ENCODE measurements around the gene KCTD14.

Gene KCTD14, protein sequence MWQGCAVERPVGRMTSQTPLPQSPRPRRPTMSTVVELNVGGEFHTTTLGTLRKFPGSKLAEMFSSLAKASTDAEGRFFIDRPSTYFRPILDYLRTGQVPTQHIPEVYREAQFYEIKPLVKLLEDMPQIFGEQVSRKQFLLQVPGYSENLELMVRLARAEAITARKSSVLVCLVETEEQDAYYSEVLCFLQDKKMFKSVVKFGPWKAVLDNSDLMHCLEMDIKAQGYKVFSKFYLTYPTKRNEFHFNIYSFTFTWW

DNA sequence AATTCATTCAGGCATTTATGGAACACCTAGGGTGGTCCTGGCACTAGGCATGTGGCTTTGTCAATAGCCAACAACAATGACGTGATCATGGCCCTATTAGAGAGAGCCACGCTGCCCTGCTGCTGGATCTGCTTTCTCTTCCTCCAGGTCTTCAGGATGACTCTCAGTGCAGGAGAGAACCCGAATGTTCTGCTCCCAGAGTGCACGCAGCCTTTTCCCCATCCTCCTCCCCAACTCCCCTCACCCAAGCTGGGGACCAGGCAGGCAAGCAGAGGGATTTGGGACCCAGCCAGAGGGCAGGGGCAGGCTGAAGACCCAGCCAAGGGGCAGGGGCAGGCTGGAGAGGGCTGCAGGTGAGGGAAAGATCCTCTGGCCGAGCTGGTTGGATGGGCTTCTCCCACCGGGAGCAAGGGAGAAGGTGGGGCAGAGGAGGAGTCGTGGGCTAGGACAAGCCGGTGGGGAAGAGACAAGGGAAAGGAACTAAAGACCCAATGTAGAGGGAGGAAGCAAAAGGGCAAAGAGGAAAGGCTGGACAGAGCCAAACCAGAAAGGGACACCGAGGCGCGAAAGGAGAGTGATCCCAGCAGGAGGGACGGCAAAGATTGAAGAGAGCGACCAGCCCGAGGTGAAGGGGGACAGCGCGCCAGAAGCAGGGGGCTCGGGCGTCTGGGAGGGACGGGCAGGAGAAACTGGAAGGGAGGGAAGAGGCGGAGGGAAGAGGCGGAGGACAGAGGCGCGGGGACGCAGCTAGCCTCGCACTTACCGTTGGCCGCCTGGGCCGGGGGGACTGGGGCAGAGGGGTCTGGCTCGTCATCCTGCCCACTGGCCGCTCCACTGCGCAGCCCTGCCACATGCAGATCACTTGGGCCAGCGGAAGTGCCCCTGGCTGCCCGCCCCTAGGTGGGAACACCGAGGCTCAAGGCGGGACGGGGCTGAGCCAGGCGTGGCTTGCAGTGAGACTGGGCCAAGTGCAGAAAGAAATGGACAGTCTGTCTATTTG is at the start of gene KCTD14:
KCTD14 (minus strand) TSS at position 880 of the 1,000 bp plus-strand sequence; CDS start at position 853, 27 bp downstream.
- Histone ChIP-seq H3K9me3 (ENCODE audit: control insufficient read depth, insufficient read depth, low read length) (no peaks in the 10 kb centered on the region), H3K4me1 (ENCODE audit: insufficient read depth, low read length) (no peaks in the 10 kb centered on the region; the same call in 1 of the 2 replicates), H3K36me3 (ENCODE audit: insufficient read depth, low read length) (no peaks in the 10 kb centered on the region), H3K9ac (ENCODE audit: low read depth, low read length) (peak within 1 kb of the TSS; percentile 75)

DNA sequence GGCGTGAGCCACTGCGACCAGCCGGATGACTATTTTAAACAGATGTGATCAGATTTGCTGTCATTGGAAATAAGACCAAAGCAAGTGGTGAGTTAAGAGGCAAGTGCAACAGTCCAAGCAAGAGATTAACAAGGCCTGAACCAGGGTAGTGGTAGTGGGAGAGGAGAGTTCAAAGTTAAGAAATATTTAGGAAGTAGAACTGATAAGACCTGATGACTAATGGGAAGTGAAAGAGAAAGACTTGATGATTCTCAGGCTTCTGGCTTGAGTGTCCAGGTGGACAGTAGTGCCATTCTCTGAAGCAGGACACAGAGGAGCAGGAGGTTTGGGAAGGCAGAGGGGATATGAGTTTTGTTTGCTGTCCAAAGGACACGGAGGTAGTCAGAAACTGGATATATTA is 49.4 kb upstream of the KCTD14 start:
- H3K36me3 ChIP-seq (ENCODE audit: insufficient read depth, low read length): peaks cover 8% of the 10 kb centered on the region
- no peak overlapping the region for H3K9ac ChIP-seq (ENCODE audit: low read depth, low read length)
- 0 out of 2 replicates have a peak, but pooled peaks cover 5% of the 10 kb centered on the region for H3K4me1 ChIP-seq (ENCODE audit: insufficient read depth, low read length)
- no peaks in the 10 kb centered on the region for H3K9me3 ChIP-seq (ENCODE audit: control insufficient read depth, insufficient read depth, low read length)

DNA sequence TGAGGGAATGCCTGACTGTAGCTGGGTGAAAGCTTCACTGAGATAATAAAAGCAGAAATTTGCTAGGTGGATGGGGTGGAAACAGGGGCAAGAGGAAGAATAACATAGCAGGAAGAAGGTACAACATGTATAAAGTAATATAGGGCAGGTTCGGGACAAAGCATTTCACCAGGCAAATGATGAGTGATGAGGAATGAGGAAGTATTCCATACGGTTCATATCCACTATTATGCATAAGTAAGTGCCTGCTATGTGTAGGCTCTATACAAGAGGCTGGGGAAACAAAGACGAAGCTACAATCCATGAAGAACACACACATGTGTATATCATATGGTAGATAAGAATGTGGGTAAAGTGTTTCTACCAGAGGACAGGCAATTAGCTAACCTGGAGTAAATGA is 48.6 kb upstream of the KCTD14 start:
- H3K9me3 ChIP-seq (ENCODE audit: control insufficient read depth, insufficient read depth, low read length): no peaks in the 10 kb centered on the region
- H3K9ac ChIP-seq (ENCODE audit: low read depth, low read length): no peak overlapping the region
- H3K36me3 ChIP-seq (ENCODE audit: insufficient read depth, low read length): peaks cover 8% of the 10 kb centered on the region
- 0 out of 2 replicates have a peak, but pooled peaks cover 4% of the 10 kb centered on the region for H3K4me1 ChIP-seq (ENCODE audit: insufficient read depth, low read length)

DNA sequence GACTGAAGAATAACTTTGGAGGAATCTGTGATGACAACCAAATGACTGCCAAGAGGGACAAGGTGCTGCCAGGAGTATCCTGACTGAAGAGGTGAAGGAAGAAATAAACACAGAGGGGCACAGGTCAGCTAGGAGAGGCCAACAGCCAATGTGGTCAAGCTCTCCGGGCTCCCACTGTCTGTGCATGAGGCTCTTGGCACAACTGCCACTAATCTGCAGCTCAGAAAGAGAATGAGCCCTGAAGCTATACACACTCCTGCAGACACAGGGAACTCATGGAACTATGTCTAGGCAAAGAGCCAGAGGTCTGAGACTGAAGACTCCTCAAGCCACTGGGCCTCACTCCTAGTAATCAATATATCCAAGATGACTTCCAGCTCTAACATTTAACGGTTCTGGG is 47.5 kb upstream of the KCTD14 start:
- Histone ChIP-seq H3K9ac (ENCODE audit: low read depth, low read length) (no peak overlapping the region), H3K36me3 (ENCODE audit: insufficient read depth, low read length) (peaks cover 8% of the 10 kb centered on the region), H3K9me3 (ENCODE audit: control insufficient read depth, insufficient read depth, low read length) (no peaks in the 10 kb centered on the region), H3K4me1 (ENCODE audit: insufficient read depth, low read length) (no peaks in the 10 kb centered on the region)

DNA sequence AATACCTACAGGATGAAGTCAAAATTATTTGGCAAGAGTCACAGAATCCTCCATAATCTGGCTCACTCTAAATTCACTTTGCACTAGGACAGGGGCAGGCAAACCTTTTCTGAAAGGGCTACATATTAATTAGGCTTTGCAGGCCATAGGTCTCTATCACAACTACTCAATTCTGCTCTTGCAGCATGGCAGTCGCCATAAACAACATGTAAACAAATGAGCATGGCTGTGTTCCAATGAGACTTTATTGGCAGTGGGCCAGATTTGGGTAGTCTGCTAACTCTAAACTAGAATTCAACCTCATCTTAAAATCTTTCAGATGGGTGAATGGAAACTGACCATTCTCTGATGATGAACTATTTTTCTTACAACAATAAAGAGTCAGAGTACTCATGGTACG is 46.4 kb upstream of the KCTD14 start:
- Histone ChIP-seq H3K9ac (ENCODE audit: low read depth, low read length) (no peak overlapping the region), H3K4me1 (ENCODE audit: insufficient read depth, low read length) (no peaks in the 10 kb centered on the region), H3K9me3 (ENCODE audit: control insufficient read depth, insufficient read depth, low read length) (no peaks in the 10 kb centered on the region), H3K36me3 (ENCODE audit: insufficient read depth, low read length) (peaks cover 8% of the 10 kb centered on the region)

DNA sequence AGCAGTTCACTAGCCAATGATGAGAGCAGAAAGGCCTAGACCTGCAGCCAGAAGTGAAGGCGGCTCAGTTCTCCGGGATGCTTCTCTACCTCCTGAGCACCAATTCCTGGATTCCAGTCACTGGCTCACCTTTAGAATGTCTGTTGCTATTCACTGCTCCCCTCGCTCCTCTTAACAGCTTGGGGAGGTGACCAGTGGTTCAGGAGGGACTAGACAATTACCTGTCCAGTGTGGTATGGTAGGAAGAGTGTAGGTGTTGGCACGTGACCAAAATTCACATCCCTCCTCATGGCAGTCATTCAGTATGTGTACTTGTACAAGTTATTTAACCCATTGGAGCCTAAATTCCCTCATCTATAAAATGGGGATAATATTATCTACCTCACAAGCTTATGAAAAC is 44.6 kb upstream of the KCTD14 start:
- Histone ChIP-seq H3K4me1 (ENCODE audit: insufficient read depth, low read length) (no peaks in the 10 kb centered on the region), H3K9me3 (ENCODE audit: control insufficient read depth, insufficient read depth, low read length) (no peaks in the 10 kb centered on the region), H3K36me3 (ENCODE audit: insufficient read depth, low read length) (peaks cover 8% of the 10 kb centered on the region), H3K9ac (ENCODE audit: low read depth, low read length) (no peak overlapping the region)

DNA sequence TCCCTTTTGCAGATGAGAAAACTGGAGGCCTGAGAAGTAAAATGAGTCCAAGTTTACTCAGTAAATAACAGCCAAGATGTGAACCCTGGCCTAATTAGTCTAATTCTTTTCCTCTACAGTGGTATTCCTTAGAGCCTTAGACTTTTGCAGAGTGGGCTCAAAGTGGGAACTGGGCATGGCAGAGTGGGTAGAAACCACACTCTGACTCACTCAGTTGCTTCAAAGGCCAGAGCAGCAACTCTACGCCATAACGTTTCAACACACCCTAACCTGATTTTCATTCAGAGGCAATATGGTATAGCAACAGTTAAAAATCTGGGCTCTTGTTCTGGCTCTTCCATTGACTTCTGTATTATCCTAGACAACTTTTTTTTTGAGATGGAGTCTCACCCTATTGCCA is 43.4 kb upstream of the KCTD14 start:
- H3K36me3 ChIP-seq (ENCODE audit: insufficient read depth, low read length): peaks cover 6% of the 10 kb centered on the region; the same call in 1 of the 2 replicates
- H3K9me3 ChIP-seq (ENCODE audit: control insufficient read depth, insufficient read depth, low read length): no peaks in the 10 kb centered on the region
- no peaks in the 10 kb centered on the region for H3K4me1 ChIP-seq (ENCODE audit: insufficient read depth, low read length)
- H3K9ac ChIP-seq (ENCODE audit: low read depth, low read length): no peak overlapping the region

DNA sequence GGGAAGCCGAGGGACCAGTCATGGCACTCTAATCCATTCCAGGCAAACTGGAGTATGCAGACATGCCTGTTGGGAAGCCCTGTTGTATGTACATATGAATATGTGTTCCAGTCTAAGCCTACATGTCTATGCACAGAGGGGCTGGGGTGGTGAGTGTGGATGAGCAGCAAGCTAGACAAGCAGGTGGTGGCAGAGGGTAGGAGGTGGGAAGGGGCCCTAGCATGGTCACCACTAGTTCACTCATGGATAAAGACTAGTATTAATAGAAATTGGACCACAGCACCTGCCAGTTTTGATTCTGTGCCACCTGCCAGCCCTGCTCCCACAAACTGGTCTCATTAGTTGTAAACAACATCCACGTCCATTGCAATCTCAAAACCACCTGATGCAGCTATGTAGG is 42.1 kb upstream of the KCTD14 start:
- H3K4me1 ChIP-seq (ENCODE audit: insufficient read depth, low read length): no peaks in the 10 kb centered on the region
- no peak overlapping the region for H3K9ac ChIP-seq (ENCODE audit: low read depth, low read length)
- no peaks in the 10 kb centered on the region for H3K9me3 ChIP-seq (ENCODE audit: control insufficient read depth, insufficient read depth, low read length)
- H3K36me3 ChIP-seq (ENCODE audit: insufficient read depth, low read length): no peaks in the 10 kb centered on the region

DNA sequence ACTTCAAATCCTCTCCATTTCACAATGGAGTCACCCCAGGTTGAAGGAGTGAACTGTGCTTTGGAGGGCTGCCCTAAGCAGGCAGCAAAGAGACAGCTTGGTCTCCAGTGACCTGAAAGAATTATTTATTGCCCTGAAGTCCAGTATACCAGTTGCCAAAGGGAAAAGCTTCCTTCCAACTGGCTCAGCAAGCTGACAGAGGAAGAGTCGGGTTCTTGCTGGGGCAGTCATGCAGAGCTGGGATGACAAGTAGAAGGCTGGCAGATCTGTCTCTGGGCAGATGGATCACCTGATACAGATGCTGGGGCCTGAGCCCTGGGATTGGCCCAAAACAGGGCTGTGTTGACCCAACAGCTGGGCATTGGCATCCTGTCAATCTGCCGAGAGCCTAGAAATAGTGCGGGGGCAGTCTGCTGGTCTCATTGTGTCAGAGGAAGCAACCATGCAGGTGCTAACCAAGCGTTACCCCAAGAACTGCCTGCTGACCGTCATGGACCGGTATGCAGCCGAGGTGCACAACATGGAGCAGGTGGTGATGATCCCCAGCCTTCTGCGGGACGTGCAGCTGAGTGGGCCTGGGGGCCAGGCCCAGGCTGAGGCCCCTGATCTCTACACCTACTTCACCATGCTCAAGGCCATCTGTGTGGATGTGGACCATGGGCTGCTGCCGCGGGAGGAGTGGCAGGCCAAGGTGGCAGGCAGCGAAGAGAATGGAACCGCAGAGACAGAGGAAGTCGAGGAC is 40.5 kb upstream of the KCTD14 start, which contains the start of gene THRSP:
THRSP (plus strand) TSS at position 422 of the 742 bp plus-strand sequence; CDS start at position 443, 21 bp downstream.
- Histone ChIP-seq H3K4me1 (ENCODE audit: insufficient read depth, low read length) (no peaks in the 10 kb centered on the region), H3K9ac (ENCODE audit: low read depth, low read length) (no peak within 1 kb of the TSS), H3K36me3 (ENCODE audit: insufficient read depth, low read length) (no peaks in the 10 kb centered on the region), H3K9me3 (ENCODE audit: control insufficient read depth, insufficient read depth, low read length) (no peaks in the 10 kb centered on the region)

DNA sequence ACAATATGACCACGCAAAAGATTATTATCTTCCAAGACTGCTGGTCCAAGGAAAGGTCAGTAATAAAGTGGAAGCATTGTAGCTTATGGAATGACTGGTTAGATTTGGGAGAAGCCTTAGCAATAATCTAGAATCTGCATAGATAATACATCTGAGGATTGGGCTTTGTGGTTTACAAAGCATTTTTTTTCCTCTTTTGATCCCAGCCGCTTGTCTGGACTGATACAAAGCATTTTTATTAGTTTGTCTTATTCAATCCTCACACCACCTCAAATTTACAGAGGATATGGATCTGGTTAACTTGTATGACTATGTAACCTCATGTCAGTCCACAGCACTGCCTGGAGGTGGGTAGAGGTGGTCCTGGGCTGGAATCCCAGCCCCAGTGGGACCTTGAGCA is 39.6 kb upstream of the KCTD14 start:
- Histone ChIP-seq H3K4me1 (ENCODE audit: insufficient read depth, low read length) (no peaks in the 10 kb centered on the region), H3K9ac (ENCODE audit: low read depth, low read length) (no peak overlapping the region), H3K9me3 (ENCODE audit: control insufficient read depth, insufficient read depth, low read length) (no peaks in the 10 kb centered on the region), H3K36me3 (ENCODE audit: insufficient read depth, low read length) (no peaks in the 10 kb centered on the region)

DNA sequence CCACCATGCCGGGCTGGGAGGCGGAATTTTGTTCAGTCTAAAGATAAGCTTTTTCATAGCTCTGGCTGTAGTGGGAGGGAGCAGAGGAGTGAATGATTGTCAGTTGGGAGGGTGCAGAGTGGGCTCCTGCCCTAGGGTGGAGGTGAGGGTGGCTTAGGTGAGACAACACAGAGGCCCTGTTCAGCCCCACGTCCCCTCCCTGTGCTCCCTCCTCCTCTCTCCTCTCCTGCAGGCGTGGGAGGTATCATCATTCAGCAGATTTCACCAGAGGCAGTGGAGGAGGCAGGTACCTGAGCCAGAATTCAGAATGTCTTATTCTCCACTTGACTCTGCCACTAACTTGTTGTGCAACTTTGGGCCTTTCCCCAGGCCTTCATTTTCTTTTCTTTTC is 38.8 kb upstream of the KCTD14 start:
- H3K9me3 ChIP-seq (ENCODE audit: control insufficient read depth, insufficient read depth, low read length): no peaks in the 10 kb centered on the region
- no peak overlapping the region for H3K9ac ChIP-seq (ENCODE audit: low read depth, low read length)
- H3K36me3 ChIP-seq (ENCODE audit: insufficient read depth, low read length): no peaks in the 10 kb centered on the region
- no peaks in the 10 kb centered on the region for H3K4me1 ChIP-seq (ENCODE audit: insufficient read depth, low read length)

DNA sequence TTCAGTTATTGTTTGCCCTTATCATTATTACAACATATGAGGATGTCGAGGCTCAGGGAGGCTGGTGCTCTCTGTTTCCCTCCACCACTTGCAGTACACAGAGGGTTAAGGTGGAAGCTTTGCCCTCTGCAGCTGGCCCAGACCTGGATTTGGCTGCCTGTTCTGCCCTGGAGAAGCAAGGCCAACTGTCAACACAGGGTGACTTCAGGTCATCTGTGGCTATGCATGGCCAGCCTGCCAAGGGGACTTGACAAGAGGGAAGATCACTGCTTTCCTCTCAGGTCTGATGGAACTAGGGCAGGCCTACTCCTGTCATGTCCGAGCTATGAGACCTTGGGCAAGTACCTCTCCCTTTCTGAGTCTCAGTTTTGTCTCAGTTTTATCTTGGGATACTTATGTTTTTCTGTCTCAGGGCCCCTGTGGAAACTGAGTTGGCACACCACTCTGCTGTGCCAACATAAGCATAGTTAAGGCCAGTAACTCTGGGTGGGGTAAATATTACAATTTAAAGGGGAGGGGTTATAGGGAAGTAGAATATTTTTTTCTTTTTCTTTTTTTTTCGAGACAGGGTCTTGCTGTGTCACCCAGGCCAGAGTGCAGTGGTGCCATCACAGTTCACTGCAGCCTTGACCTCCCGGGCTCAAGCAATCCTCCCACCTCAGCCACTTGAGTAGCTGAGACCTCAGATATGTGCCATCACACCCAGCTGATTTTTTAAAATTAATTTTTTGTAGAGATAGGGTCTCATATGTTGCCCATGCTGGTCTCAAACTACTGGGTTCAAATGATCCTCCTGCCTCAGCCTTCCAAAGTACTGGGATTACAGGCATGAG is 38.2 kb upstream of the KCTD14 start:
- Histone ChIP-seq H3K9ac (ENCODE audit: low read depth, low read length) (no peak overlapping the region), H3K36me3 (ENCODE audit: insufficient read depth, low read length) (no peaks in the 10 kb centered on the region), H3K9me3 (ENCODE audit: control insufficient read depth, insufficient read depth, low read length) (no peaks in the 10 kb centered on the region), H3K4me1 (ENCODE audit: insufficient read depth, low read length) (no peaks in the 10 kb centered on the region)

DNA sequence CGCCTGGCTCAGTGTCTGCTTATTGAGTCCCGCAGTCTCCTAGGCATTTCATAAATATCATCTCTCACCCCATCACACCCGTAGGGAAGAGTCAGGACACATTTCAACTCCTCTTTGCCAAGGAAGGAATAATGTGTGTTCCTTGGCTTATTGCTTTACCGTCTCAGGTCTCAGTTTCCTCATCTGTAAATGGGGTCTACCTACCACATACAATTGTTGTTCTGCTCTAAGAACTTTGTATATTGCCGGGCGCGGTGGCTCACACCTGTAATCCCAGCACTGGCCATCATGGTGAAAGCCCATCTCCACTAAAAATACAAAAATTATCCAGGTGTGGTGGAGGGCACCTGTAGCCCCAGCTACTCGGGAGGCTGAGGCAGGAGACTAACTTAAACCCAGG is 37.5 kb upstream of the KCTD14 start:
- Histone ChIP-seq H3K9me3 (ENCODE audit: control insufficient read depth, insufficient read depth, low read length) (no peaks in the 10 kb centered on the region), H3K9ac (ENCODE audit: low read depth, low read length) (no peak overlapping the region), H3K4me1 (ENCODE audit: insufficient read depth, low read length) (no peaks in the 10 kb centered on the region), H3K36me3 (ENCODE audit: insufficient read depth, low read length) (no peaks in the 10 kb centered on the region)

All from ES-I3 (cell line).